ENCODE data around the gene TACR1. TPM values are rescaled to one million over a fixed set of nuclear protein-coding genes. Genes with fewer than 3 reads are reported as not detected.

TACR1 gene
- total and polyA plus RNA-seq, 2 experiments from 2014 or later, result 3.5 to 7.3 TPM

DNA sequence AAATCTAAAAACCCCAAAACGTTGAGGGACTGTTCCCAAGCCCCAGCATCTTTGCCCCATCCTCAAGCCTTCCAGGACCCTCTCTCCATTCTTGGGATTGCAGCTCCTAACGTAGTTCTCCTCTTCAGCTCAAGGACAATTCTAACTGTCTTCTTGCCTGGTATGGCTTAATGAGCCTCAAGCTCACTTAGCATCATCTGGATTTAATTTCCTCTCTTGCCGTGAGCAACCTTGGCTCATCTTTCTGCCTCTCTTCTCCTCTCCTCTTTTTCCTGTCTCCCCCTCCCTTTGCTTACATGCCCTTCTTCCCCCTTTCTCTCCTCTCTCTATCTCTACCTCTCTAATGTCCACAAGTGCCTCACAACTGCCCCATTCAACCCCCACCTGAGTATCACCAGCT is 44.2 kb downstream of the TACR1 start:
- H3K27me3 ChIP-seq (ENCODE audit: insufficient read depth), result no peaks in the 10 kb centered on the region
- H3K4me3 ChIP-seq, result no peak overlapping the region
- H3K27ac ChIP-seq (ENCODE audit: low read depth), result no peak overlapping the region
- no peaks in the 10 kb centered on the region for H3K79me2 ChIP-seq (replicated peaks; ENCODE audit: insufficient read depth)
- H3K36me3 Mint-ChIP-seq (ENCODE audit: low read depth), result peaks cover 12% of the 10 kb centered on the region
- peak overlapping the region; percentile 52; the same call in 1 of the 2 replicates for H3K4me2 ChIP-seq
- peaks cover 3% of the 10 kb centered on the region; the same call in 2 of the 3 replicates for H3K9me3 Mint-ChIP-seq
- DNase-seq (ENCODE audit: low spot score) (no peak), ATAC-seq (no peak)
- TF ChIP-seq NANOG (IDR thresholded peaks at IDR 0.05; ENCODE audit: borderline replicate concordance), result no peak
- TF ChIP-seq ZNF462 (CRISPR knock-in tag; IDR thresholded peaks at IDR 0.05), result no peak
- TF ChIP-seq REST (IDR thresholded peaks at IDR 0.05; ENCODE audit: unreplicated experiment), result no peak
- TF ChIP-seq ZNF114 (CRISPR knock-in tag; IDR thresholded peaks at IDR 0.05), result no peak
- TF ChIP-seq ZNF331 (CRISPR knock-in tag; IDR thresholded peaks at IDR 0.05; ENCODE audit: low read depth), result no peak
- no peaks in the 10 kb centered on the region for H3K36me3 ChIP-seq (ENCODE audit: insufficient read depth)
- H3K4me1 Mint-ChIP-seq, result peaks cover 12% of the 10 kb centered on the region
- peaks cover 9% of the 10 kb centered on the region for H3K27me3 Mint-ChIP-seq (ENCODE audit: insufficient read depth, low read depth, poor library complexity)
- H4K20me1 ChIP-seq (replicated peaks; ENCODE audit: insufficient read depth), result no peaks in the 10 kb centered on the region
- H3K27ac Mint-ChIP-seq, result no peak overlapping the region
- peaks cover 13% of the 10 kb centered on the region for H3K4me1 ChIP-seq (ENCODE audit: insufficient read depth)
- no peak overlapping the region for H3K4me3 Mint-ChIP-seq
- H2AFZ ChIP-seq, result no peak overlapping the region
- H3K9me2 ChIP-seq (ENCODE audit: insufficient read depth), result no peaks in the 10 kb centered on the region
- no peaks in the 10 kb centered on the region for H3F3A ChIP-seq (replicated peaks; ENCODE audit: low read depth)

Measured in GM23338 (cell line).